OCI-LY3 (cell line): Measurements from ENCODE around the gene ARHGAP15.

Experiments
- H2AFZ ChIP-seq: fragments of 200-600, 300-600 bp; shearing (Covaris generic); 2 replicates; pipeline ENCODE4 v1.6.0; 2014; ENCODE audit warnings: antibody characterized with exemption, low read depth, low read length
- H3K27ac ChIP-seq: fragments of 200-600, 300-600 bp; sonication (generic); 2 replicates; pipeline ENCODE4 v1.5.1; 2014; ENCODE audit warnings: mild to moderate bottlenecking, low read length, moderate library complexity, mixed read lengths
- H3K27me3 ChIP-seq: fragments of 200-600, 300-600 bp; sonication (generic); 2 replicates; pipeline ENCODE4 v1.6.1; 2014; ENCODE audit warnings: low read depth, low read length, mixed read lengths
- H3K36me3 ChIP-seq: fragments of 200-600, 300-600 bp; sonication (generic); replicated peaks from 2 replicates; pipeline ENCODE3; 2014; ENCODE audit warnings: low read depth, low read length, mixed read lengths
- H3K4me1 ChIP-seq: fragments of 300-600, 200-600 bp; sonication (generic); 2 replicates; pipeline ENCODE4 v1.6.1; 2014; ENCODE audit warnings: low read length, mixed read lengths
- H3K4me2 ChIP-seq: fragments of 200-600, 300-600 bp; sonication (generic); 2 replicates; pipeline ENCODE4 v1.6.1; 2014; ENCODE audit warnings: low read length, mixed read lengths
- H3K4me3 ChIP-seq: fragments of 300-600, 200-600 bp; sonication (generic); 2 replicates; pipeline ENCODE4 v1.5.1; 2014; ENCODE audit warnings: antibody characterized with exemption, mild to moderate bottlenecking, low read length, moderate library complexity
- H3K79me2 ChIP-seq: fragments of 300-600, 200-600 bp; shearing (Covaris generic); 2 replicates; pipeline ENCODE4 v1.6.1; 2014; ENCODE audit warnings: mild to moderate bottlenecking, low read length, mixed read lengths
- H3K9ac ChIP-seq: fragments of 300-600, 200-600 bp; shearing (Covaris generic); 2 replicates; pipeline ENCODE4 v1.6.0; 2014; ENCODE audit warnings: mild to moderate bottlenecking, low read length, moderate library complexity
- H3K9me3 ChIP-seq: fragments of 200-600, 300-600 bp; shearing (Covaris generic); 2 replicates; pipeline ENCODE4 v1.6.1; 2014; ENCODE audit warnings: low read length, mixed read lengths; ENCODE audit not compliant: insufficient read depth
- H4K20me1 ChIP-seq: fragments of 200-600, 300-600 bp; sonication (generic); 2 replicates; pipeline ENCODE4 v1.6.1; 2016; ENCODE audit warnings: low read length, mixed read lengths; ENCODE audit not compliant: insufficient read depth
- CTCF ChIP-seq: fragments of 200-600, 300-600 bp; sonication (generic); IDR thresholded peaks from 2 replicates; pipeline ENCODE4 v1.5.1; 2014; ENCODE audit warnings: antibody characterized with exemption, low read length, low read depth
- EZH2phosphoT487 ChIP-seq: fragments of 200-600 bp; shearing (Covaris generic); IDR thresholded peaks from 2 replicates; pipeline ENCODE4 v1.6.1; 2018; ENCODE audit warnings: antibody characterized with exemption, mixed run types, low read depth

The ARHGAP15 gene

GRCh38 chr2:143251681-143252080 lies 122.5 kb downstream of the ARHGAP15 start:
- H3K4me2 ChIP-seq: no peak overlapping the region
- no peak for TF ChIP-seq EZH2phosphoT487

DNA sequence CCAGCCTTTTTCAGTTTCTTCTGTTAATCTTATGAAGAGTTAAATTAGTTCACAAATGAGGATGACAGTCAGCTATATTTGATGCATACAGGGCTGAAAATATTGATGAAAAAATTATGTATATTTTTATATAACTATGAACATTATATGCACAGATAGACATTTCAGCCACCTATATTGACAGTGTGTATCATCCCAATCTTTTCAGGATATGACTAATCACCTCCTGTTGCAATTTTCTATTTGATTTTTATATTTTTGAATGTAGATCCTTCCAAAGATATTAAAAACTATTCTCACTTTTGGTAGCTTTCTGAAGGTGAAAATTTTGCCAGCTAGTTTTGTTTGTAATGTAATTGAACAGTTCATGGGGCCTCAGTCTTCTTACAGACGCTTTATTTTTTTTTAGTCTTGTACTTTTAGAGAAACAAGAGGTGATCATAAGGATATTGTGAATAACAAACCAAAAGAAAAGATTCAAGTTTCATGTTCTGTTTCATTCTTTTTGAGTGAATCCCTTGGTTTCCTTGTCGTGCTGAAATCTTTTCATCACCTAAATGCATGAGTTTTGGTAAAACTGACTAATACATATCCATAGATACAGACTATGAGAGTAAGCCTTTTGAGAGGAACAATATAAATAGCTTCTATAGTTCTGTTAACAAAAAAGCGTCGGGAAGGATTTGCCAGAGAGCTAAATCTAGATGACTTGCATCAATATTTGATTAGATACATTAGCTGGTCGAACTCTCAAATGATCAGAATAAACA lies 123.1 kb downstream of the ARHGAP15 start:
- Histone ChIP-seq H3K4me2 (no peak overlapping the region), H3K9me3 (no peaks in the 10 kb centered on the region), H3K27ac (no peak overlapping the region), H4K20me1 (no peaks in the 10 kb centered on the region; the same call in 1 of the 2 replicates), H3K27me3 (no peaks in the 10 kb centered on the region), H3K79me2 (no peaks in the 10 kb centered on the region), H3K36me3 (peaks cover 6% of the 10 kb centered on the region), H2AFZ (no peak overlapping the region), H3K4me3 (no peak overlapping the region), H3K9ac (no peak overlapping the region), H3K4me1 (peaks cover 14% of the 10 kb centered on the region)
- TF ChIP-seq EZH2phosphoT487 (no peak), CTCF (no peak)

More at GRCh38 chr2:143251681-143252080, 122.5 kb downstream of the ARHGAP15 start:
- Histone ChIP-seq H3K4me1 (peaks cover 14% of the 10 kb centered on the region), H3K79me2 (no peaks in the 10 kb centered on the region), H3K27me3 (no peaks in the 10 kb centered on the region), H3K36me3 (peaks cover 6% of the 10 kb centered on the region), H3K9ac (no peak overlapping the region), H3K27ac (no peak overlapping the region), H4K20me1 (no peaks in the 10 kb centered on the region; the same call in 1 of the 2 replicates), H3K4me3 (no peak overlapping the region), H3K9me3 (no peaks in the 10 kb centered on the region), H2AFZ (no peak overlapping the region)

DNA sequence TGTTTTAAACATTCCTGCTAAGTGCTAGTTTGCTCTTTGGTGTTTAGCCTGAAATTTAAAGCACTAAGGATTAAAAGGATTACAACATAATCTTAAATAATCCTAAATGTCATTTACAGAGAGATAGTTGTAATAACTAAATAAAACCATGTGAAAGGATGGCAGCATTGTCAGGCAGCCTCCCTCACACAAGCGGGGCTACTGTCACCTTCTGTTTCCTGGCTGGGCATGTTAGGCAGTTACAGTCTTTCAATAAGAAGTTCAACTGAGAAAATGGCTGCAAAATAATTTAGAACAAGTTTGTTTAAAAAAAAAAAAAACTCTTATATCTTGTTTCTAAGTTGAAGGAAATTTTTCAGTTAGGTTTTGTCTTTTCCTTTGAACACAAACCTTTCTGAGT lies 124.9 kb downstream of the ARHGAP15 start:
- no peak for TF ChIP-seq EZH2phosphoT487
- no peak for TF ChIP-seq CTCF
- peaks cover 6% of the 10 kb centered on the region for H3K36me3 ChIP-seq
- H3K9me3 ChIP-seq: no peaks in the 10 kb centered on the region
- H3K4me3 ChIP-seq: no peak overlapping the region
- no peak overlapping the region for H3K9ac ChIP-seq
- no peak overlapping the region for H3K27ac ChIP-seq
- no peaks in the 10 kb centered on the region for H3K79me2 ChIP-seq
- peaks cover 14% of the 10 kb centered on the region for H3K4me1 ChIP-seq
- H2AFZ ChIP-seq: no peak overlapping the region
- peaks cover 3% of the 10 kb centered on the region; the same call in 1 of the 2 replicates for H4K20me1 ChIP-seq
- H3K4me2 ChIP-seq: no peak overlapping the region
- no peaks in the 10 kb centered on the region for H3K27me3 ChIP-seq

GRCh38 chr2:143255086-143255485 lies 125.9 kb downstream of the ARHGAP15 start:
- Histone ChIP-seq H3K27me3 (no peaks in the 10 kb centered on the region), H4K20me1 (peaks cover 3% of the 10 kb centered on the region), H3K4me1 (peaks cover 17% of the 10 kb centered on the region), H3K9ac (no peak overlapping the region), H3K27ac (no peak overlapping the region), H3K9me3 (no peaks in the 10 kb centered on the region), H3K4me3 (no peak overlapping the region), H3K36me3 (peaks cover 6% of the 10 kb centered on the region), H3K4me2 (no peak overlapping the region), H3K79me2 (no peaks in the 10 kb centered on the region), H2AFZ (no peak overlapping the region)
- TF ChIP-seq CTCF: no peak
- TF ChIP-seq EZH2phosphoT487: no peak
